HEK293 (cell line): ENCODE data around the gene HES5.

Source experiments
- CTCF ChIA-PET: fragments of 350-600 bp; formaldehyde crosslinking; extraction: SDS; loops from one replicate; lab custom pipeline; 2021; ENCODE audit warnings: antibody characterized with exemption; lab: Yijun Ruan, JAX
- POLR2A ChIA-PET: fragments of 300-600 bp; formaldehyde crosslinking; extraction: SDS; loops from one replicate; lab custom pipeline; 2020; ENCODE audit warnings: antibody characterized with exemption, inconsistent platforms; lab: Yijun Ruan, JAX
- H3K27ac ChIP-seq: fragments of 200-500 bp; sonication (Bioruptor generic); 2 replicates; pipeline ENCODE4 v1.5.1; 2014; ENCODE audit warnings: low read depth, low read length, control low read depth, inconsistent platforms; ENCODE audit errors: extremely low read depth
- H3K36me3 ChIP-seq, 2 experiments: fragments of 200-500 bp in 1 of 2; sonication (Bioruptor generic) in 1 of 2; 1 replicate in 1 of 2; 2 replicates in 1 of 2; pipeline ENCODE4 v1.5.1; 2014 to 2017; ENCODE audit warnings: inconsistent platforms in 2 of 2, low read length in 2 of 2; ENCODE audit not compliant: control insufficient read depth in 2 of 2, insufficient read depth in 1 of 2
- H3K4me1 ChIP-seq: fragments of 200-500 bp; sonication (Bioruptor generic); 2 replicates; pipeline ENCODE4 v1.5.1; 2014; ENCODE audit warnings: mild to moderate bottlenecking, low read length, inconsistent platforms; ENCODE audit not compliant: control insufficient read depth, insufficient read depth
- H3K4me3 ChIP-seq: 2 replicates; pipeline ENCODE4 v1.5.1; 2011; ENCODE audit warnings: low read depth, mild to moderate bottlenecking, control low read depth, low read length, moderate library complexity
- H3K9me3 ChIP-seq: fragments of 200-500 bp; sonication (Bioruptor generic); 2 replicates; pipeline ENCODE4 v1.5.1; 2014; ENCODE audit warnings: low read depth, low read length, inconsistent platforms; ENCODE audit not compliant: control insufficient read depth, insufficient read depth
- HOXC10 ChIP-seq: sonication (generic); formaldehyde crosslinking; IDR thresholded peaks from 2 replicates; pipeline ENCODE4 v1.8.1; 2023; ENCODE audit warnings: mild to moderate bottlenecking, missing genetic modification reagents
- IKZF3 ChIP-seq: fragments of 450-650 bp; IDR thresholded peaks from 2 replicates; pipeline ENCODE4 v1.5.0; 2018; ENCODE audit warnings: missing biosample characterization, mild to moderate bottlenecking, missing genetic modification characterization, moderate library complexity
- KLF16 ChIP-seq: fragments of 450-650 bp; formaldehyde crosslinking; IDR thresholded peaks from 2 replicates; pipeline ENCODE4 v1.5.1; 2017; ENCODE audit warnings: missing biosample characterization, missing genetic modification characterization
- PATZ1 ChIP-seq: fragments of 450-650 bp; formaldehyde crosslinking; IDR thresholded peaks from 2 replicates; pipeline ENCODE4 v1.5.1; 2016; ENCODE audit warnings: missing biosample characterization, missing genetic modification characterization
- ZBTB48 ChIP-seq: fragments of 450-650 bp; formaldehyde crosslinking; IDR thresholded peaks from 2 replicates; pipeline ENCODE4 v1.5.1; 2016; ENCODE audit warnings: missing biosample characterization, missing genetic modification characterization
- ZBTB7A ChIP-seq: fragments of 450-650 bp; formaldehyde crosslinking; IDR thresholded peaks from 2 replicates; pipeline ENCODE4 v1.5.1; 2016; ENCODE audit warnings: low read depth, missing biosample characterization, missing genetic modification characterization
- ZFHX2 ChIP-seq: fragments of 450-650 bp; formaldehyde crosslinking; conservative IDR thresholded peaks from 2 replicates; pipeline ENCODE4 v1.5.1; 2016; ENCODE audit warnings: missing biosample characterization, missing genetic modification characterization
- ZFP69B ChIP-seq: fragments of 450-650 bp; formaldehyde crosslinking; IDR thresholded peaks from 2 replicates; pipeline ENCODE4 v1.5.1; 2016; ENCODE audit warnings: missing biosample characterization, missing genetic modification characterization
- ZNF146 ChIP-seq: fragments of 450-650 bp; formaldehyde crosslinking; IDR thresholded peaks from 2 replicates; pipeline ENCODE4 v1.5.1; 2016; ENCODE audit warnings: missing biosample characterization, missing genetic modification characterization
- ZNF354C ChIP-seq: fragments of 450-650 bp; formaldehyde crosslinking; IDR thresholded peaks from 2 replicates; pipeline ENCODE4 v1.5.1; 2016; ENCODE audit warnings: missing biosample characterization, missing genetic modification characterization, low read depth, borderline replicate concordance
- ZNF521 ChIP-seq: fragments of 450-650 bp; formaldehyde crosslinking; IDR thresholded peaks from 2 replicates; pipeline ENCODE4 v1.5.1; 2017; ENCODE audit warnings: missing biosample characterization, mild to moderate bottlenecking, missing genetic modification characterization
- ZNF629 ChIP-seq: fragments of 450-650 bp; formaldehyde crosslinking; IDR thresholded peaks from 2 replicates; pipeline ENCODE4 v1.5.1; 2017; ENCODE audit warnings: missing biosample characterization, missing genetic modification characterization
- ZNF670 ChIP-seq: fragments of 450-650 bp; formaldehyde crosslinking; IDR thresholded peaks from 2 replicates; pipeline ENCODE4 v1.5.1; 2016; ENCODE audit warnings: missing biosample characterization, missing genetic modification characterization, low read depth
- ZNF792 ChIP-seq: fragments of 450-650 bp; formaldehyde crosslinking; IDR thresholded peaks from 2 replicates; pipeline ENCODE4 v1.5.1; 2016; ENCODE audit warnings: missing biosample characterization, missing genetic modification characterization
- TF ChIP-seq, protein P1 (sequence below): fragments of 450-650 bp; formaldehyde crosslinking; IDR thresholded peaks from 2 replicates; pipeline ENCODE4 v1.5.1; 2016; ENCODE audit warnings: missing biosample characterization, missing genetic modification characterization, borderline replicate concordance
- TF ChIP-seq, protein P2 (sequence below): fragments of 450-650 bp; formaldehyde crosslinking; IDR thresholded peaks from 2 replicates; pipeline ENCODE4 v1.5.1; 2016; ENCODE audit warnings: missing biosample characterization, missing genetic modification characterization
- TF ChIP-seq, protein P3 (sequence below): fragments of 450-650 bp; formaldehyde crosslinking; IDR thresholded peaks from 2 replicates; pipeline ENCODE4 v1.5.1; 2016; ENCODE audit warnings: missing biosample characterization, missing genetic modification characterization

HES5 gene

DNA sequence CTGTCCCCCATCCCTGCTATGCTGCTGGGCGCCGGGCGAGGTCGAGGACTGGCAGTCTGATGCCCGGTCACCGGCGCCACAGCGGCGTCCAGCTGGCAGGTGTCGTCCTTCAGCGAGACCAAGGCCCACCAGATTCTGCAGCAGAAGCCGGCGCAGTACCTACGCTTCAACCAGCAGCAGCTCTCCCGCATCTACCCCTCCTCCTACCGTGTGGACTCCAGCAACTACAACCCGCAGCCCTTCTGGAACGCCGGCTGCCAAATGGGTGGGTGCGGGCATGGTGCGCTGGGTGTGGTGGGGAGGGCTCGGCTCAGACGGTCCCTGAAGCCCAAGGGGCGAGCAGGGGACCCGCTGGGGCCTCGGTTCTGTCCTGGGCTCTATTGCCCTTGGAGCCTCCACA lies 33.3 kb downstream of the HES5 start (continued):
- TF ChIP-seq, protein P1, sequence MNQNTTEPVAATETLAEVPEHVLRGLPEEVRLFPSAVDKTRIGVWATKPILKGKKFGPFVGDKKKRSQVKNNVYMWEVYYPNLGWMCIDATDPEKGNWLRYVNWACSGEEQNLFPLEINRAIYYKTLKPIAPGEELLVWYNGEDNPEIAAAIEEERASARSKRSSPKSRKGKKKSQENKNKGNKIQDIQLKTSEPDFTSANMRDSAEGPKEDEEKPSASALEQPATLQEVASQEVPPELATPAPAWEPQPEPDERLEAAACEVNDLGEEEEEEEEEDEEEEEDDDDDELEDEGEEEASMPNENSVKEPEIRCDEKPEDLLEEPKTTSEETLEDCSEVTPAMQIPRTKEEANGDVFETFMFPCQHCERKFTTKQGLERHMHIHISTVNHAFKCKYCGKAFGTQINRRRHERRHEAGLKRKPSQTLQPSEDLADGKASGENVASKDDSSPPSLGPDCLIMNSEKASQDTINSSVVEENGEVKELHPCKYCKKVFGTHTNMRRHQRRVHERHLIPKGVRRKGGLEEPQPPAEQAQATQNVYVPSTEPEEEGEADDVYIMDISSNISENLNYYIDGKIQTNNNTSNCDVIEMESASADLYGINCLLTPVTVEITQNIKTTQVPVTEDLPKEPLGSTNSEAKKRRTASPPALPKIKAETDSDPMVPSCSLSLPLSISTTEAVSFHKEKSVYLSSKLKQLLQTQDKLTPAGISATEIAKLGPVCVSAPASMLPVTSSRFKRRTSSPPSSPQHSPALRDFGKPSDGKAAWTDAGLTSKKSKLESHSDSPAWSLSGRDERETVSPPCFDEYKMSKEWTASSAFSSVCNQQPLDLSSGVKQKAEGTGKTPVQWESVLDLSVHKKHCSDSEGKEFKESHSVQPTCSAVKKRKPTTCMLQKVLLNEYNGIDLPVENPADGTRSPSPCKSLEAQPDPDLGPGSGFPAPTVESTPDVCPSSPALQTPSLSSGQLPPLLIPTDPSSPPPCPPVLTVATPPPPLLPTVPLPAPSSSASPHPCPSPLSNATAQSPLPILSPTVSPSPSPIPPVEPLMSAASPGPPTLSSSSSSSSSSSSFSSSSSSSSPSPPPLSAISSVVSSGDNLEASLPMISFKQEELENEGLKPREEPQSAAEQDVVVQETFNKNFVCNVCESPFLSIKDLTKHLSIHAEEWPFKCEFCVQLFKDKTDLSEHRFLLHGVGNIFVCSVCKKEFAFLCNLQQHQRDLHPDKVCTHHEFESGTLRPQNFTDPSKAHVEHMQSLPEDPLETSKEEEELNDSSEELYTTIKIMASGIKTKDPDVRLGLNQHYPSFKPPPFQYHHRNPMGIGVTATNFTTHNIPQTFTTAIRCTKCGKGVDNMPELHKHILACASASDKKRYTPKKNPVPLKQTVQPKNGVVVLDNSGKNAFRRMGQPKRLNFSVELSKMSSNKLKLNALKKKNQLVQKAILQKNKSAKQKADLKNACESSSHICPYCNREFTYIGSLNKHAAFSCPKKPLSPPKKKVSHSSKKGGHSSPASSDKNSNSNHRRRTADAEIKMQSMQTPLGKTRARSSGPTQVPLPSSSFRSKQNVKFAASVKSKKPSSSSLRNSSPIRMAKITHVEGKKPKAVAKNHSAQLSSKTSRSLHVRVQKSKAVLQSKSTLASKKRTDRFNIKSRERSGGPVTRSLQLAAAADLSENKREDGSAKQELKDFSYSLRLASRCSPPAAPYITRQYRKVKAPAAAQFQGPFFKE (tag by site-specific recombination), result no peak
- TF ChIP-seq ZBTB7A (no peak), PATZ1 (no peak), ZNF670 (no peak), ZBTB48 (tag by site-specific recombination) (no peak), ZFP69B (tag by site-specific recombination) (no peak), ZNF629 (no peak), ZNF792 (tag by site-specific recombination) (no peak)
- TF ChIP-seq, protein P2, sequence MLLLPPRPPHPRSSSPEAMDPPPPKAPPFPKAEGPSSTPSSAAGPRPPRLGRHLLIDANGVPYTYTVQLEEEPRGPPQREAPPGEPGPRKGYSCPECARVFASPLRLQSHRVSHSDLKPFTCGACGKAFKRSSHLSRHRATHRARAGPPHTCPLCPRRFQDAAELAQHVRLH (tag by site-specific recombination), result no peak
- TF ChIP-seq, all 188 proteins: peak for 0

DNA sequence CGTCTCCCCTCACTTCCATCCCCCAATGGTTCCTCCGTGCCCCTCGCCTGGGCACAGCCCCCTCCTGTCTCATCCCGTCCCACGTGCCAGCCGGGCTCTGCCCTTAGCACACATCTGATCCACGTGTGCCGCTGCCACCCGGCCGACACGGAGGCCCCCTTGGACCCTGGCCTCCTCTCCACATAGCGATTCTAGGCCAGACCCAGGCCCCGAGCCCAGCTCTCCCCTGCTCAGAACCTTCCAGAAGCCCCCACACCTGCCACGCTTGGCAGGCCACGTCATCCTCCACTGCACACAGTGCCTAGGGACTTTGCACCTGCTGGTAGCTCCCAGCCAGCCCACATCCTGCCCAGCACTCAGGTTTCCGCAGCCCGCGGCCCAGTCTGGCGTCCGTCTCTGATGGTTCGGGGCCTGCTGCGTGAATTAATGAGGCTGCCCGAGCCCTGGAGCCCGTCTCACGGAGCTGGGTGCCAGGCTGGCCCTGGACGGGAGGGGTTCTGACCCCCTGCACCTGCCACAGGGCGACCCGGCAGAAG lies 33.9 kb downstream of the HES5 start:
- Histone ChIP-seq H3K27ac (no peak overlapping the region), H3K36me3 (no peaks in the 10 kb centered on the region), H3K4me1 (no peaks in the 10 kb centered on the region; the same call in 1 of the 2 replicates), H3K9me3 (no peaks in the 10 kb centered on the region), H3K4me3 (no peak overlapping the region)
- TF ChIP-seq KLF16 (tag by site-specific recombination), result no peak
- TF ChIP-seq, protein P2 (tag by site-specific recombination), result no peak
- TF ChIP-seq IKZF3 (tag by site-specific recombination), result no peak
- TF ChIP-seq ZFP69B (tag by site-specific recombination), result no peak
- TF ChIP-seq HOXC10, result no peak
- TF ChIP-seq ZFHX2, result no peak
- TF ChIP-seq ZNF521 (tag by site-specific recombination), result no peak
- TF ChIP-seq, protein P3, sequence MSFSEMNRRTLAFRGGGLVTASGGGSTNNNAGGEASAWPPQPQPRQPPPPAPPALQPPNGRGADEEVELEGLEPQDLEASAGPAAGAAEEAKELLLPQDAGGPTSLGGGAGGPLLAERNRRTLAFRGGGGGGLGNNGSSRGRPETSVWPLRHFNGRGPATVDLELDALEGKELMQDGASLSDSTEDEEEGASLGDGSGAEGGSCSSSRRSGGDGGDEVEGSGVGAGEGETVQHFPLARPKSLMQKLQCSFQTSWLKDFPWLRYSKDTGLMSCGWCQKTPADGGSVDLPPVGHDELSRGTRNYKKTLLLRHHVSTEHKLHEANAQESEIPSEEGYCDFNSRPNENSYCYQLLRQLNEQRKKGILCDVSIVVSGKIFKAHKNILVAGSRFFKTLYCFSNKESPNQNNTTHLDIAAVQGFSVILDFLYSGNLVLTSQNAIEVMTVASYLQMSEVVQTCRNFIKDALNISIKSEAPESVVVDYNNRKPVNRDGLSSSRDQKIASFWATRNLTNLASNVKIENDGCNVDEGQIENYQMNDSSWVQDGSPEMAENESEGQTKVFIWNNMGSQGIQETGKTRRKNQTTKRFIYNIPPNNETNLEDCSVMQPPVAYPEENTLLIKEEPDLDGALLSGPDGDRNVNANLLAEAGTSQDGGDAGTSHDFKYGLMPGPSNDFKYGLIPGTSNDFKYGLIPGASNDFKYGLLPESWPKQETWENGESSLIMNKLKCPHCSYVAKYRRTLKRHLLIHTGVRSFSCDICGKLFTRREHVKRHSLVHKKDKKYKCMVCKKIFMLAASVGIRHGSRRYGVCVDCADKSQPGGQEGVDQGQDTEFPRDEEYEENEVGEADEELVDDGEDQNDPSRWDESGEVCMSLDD (tag by site-specific recombination), result no peak
- TF ChIP-seq ZNF354C, result no peak
- TF ChIP-seq ZNF146 (tag by site-specific recombination), result no peak
- CTCF ChIA-PET, result interaction anchor here (0.7 kb wide), 1 partner anchor 19 kb away, joined by 3 read pairs; no protein-coding TSS in a partner anchor
- POLR2A ChIA-PET, result interaction anchor here (1.3 kb wide), 1 partner anchor 50 kb away, joined by 3 read pairs; no protein-coding TSS in a partner anchor
